Measurements from ENCODE around the gene PDZD2.

GRCh38 chr5:32147236-32147635, 508.3 kb downstream of the PDZD2 start:
- TF ChIP-seq CTCF (IDR thresholded peaks at IDR 0.05), result no peak
- no peak for TF ChIP-seq POLR2AphosphoS5 (IDR thresholded peaks at IDR 0.05; ENCODE audit: insufficient read depth in 1 of 2, low read depth in 1 of 2)
- TF ChIP-seq POLR2A (IDR thresholded peaks at IDR 0.05), result no peak

Data from vagina (tissue), 2 donors.